OCI-LY7 (cell line): ENCODE data around the gene FBLN5. TPM values are rescaled to one million over a fixed set of nuclear protein-coding genes. Genes with fewer than 3 reads are reported as not detected.

ENCODE experiments used
- BruUV-seq: library from RNA; stranded (reverse); fragments of 400-500 nt; replicated peaks from 2 replicates; lab custom pipeline; 2021; lab: Mats Ljungman, UMichigan
- CTCF ChIA-PET: fragments of 300-600 bp; sonication (Branson Sonifier 250); formaldehyde crosslinking; loops from one replicate; lab custom pipeline; 2022; ENCODE audit warnings: antibody characterized with exemption; ENCODE audit not compliant: unreplicated experiment; lab: Charles Lee
- POLR2A ChIA-PET: fragments of 300-600 bp; sonication (Branson Sonifier 250); formaldehyde crosslinking; loops from one replicate; lab custom pipeline; 2022; ENCODE audit warnings: antibody characterized with exemption; lab: Charles Lee
- DNase-seq: peaks from one replicate; pipeline ENCODE4 v3.0.0-alpha.2; 2015; ENCODE audit warnings: low spot score
- H2AFZ ChIP-seq: fragments of 200-600 bp; sonication (generic), shearing (Covaris generic); 2 replicates; pipeline ENCODE4 v1.6.1; 2014; ENCODE audit warnings: mild to moderate bottlenecking, antibody characterized with exemption, low read length, moderate library complexity
- H3K27ac ChIP-seq: fragments of 200-600 bp; sonication (generic); 2 replicates; pipeline ENCODE4 v1.5.1; 2014; ENCODE audit warnings: mixed run types, low read depth, mild to moderate bottlenecking, moderate library complexity, low read length, inconsistent platforms; ENCODE audit not compliant: poor library complexity, severe bottlenecking
- H3K36me3 ChIP-seq: fragments of 200-600 bp; sonication (generic); 2 replicates; pipeline ENCODE4 v1.6.1; 2014; ENCODE audit warnings: mild to moderate bottlenecking, antibody characterized with exemption, low read length, moderate library complexity, mixed read lengths; ENCODE audit not compliant: insufficient read depth
- H3K4me1 ChIP-seq: fragments of 200-600 bp; sonication (generic); 2 replicates; pipeline ENCODE4 v1.5.1; 2014; ENCODE audit warnings: mild to moderate bottlenecking, low read length; ENCODE audit not compliant: insufficient read depth, poor library complexity, severe bottlenecking
- H3K4me2 ChIP-seq: fragments of 200-600 bp; sonication (generic); 2 replicates; pipeline ENCODE4 v1.6.1; 2014; ENCODE audit warnings: mild to moderate bottlenecking, low read length
- H3K4me3 ChIP-seq: fragments of 200-600 bp; sonication (generic); 2 replicates; pipeline ENCODE4 v1.5.1; 2014; ENCODE audit warnings: mild to moderate bottlenecking, low read depth, low read length; ENCODE audit not compliant: poor library complexity, severe bottlenecking
- H3K79me2 ChIP-seq: fragments of 200-600 bp; sonication (generic); 2 replicates; pipeline ENCODE4 v1.6.1; 2016; ENCODE audit warnings: low read depth, mild to moderate bottlenecking, low read length, moderate library complexity, mixed read lengths; ENCODE audit not compliant: insufficient read depth
- H3K9me2 ChIP-seq: fragments of 200-600 bp; sonication (generic); 2 replicates; pipeline ENCODE4 v1.6.1; 2016; ENCODE audit warnings: mild to moderate bottlenecking, low read length, mixed read lengths; ENCODE audit not compliant: insufficient read depth
- H3K9me3 ChIP-seq: fragments of 200-600 bp; sonication (generic); 2 replicates; pipeline ENCODE4 v1.6.1; 2014; ENCODE audit warnings: mild to moderate bottlenecking, mixed run types, low read length, mixed read lengths
- H4K20me1 ChIP-seq: fragments of 200-600 bp; sonication (generic); 2 replicates; pipeline ENCODE4 v1.6.1; 2014; ENCODE audit warnings: mild to moderate bottlenecking, antibody characterized with exemption, low read length, moderate library complexity, mixed read lengths; ENCODE audit not compliant: insufficient read depth
- CTCF ChIP-seq: fragments of 200-600 bp; sonication (generic); conservative IDR thresholded peaks from 2 replicates; pipeline ENCODE4 v1.5.1; 2014; ENCODE audit warnings: mild to moderate bottlenecking, antibody characterized with exemption, low read length, moderate library complexity, mixed read lengths
- EZH2phosphoT487 ChIP-seq: fragments of 200-600 bp; sonication (generic); IDR thresholded peaks from 2 replicates; pipeline ENCODE4 v1.6.1; 2018; ENCODE audit warnings: low read depth, borderline replicate concordance, mild to moderate bottlenecking, mixed run types, antibody characterized with exemption, low read length, moderate library complexity, mixed read lengths
- intact Hi-C: fragments of 100-400 bp; cut with micrococcal nuclease; formaldehyde crosslinking; loops from one replicate; pipeline ENCODE4 v1.10.0; 2022; ENCODE audit not compliant: unreplicated experiment
- total RNA-seq, 2 experiments: library from RNA; depleted of rRNA in 1 of 2; stranded (reverse); fragments of >200 nt in 1 of 2; shearing (Covaris generic) in 1 of 2; gene quantifications; 2 replicates each; pipeline ENCODE4 v1.2.3, GENCODE V29; 2014 to 2022

Gene FBLN5
- total RNA-seq, 2 experiments from 2014 or later: 0.91 to 2.3 TPM

GRCh38 chr14:91877376-91877915 is 70.0 kb downstream of the FBLN5 start:
- H3K4me2 ChIP-seq: peak overlapping the region; percentile 31
- H3K27ac ChIP-seq: peak overlapping the region; percentile 33
- peak; percentile 58 for DNase-seq
- ChIA-PET CTCF (no interaction called here), POLR2A (interaction anchor here (0.7 kb wide), 1 partner anchor 103 kb away, joined by 3 read pairs; no protein-coding TSS in a partner anchor)
- H3K9me2 ChIP-seq: no peaks in the 10 kb centered on the region
- peak overlapping the region; percentile 74 for H2AFZ ChIP-seq
- TF ChIP-seq CTCF: no peak
- TF ChIP-seq EZH2phosphoT487: no peak
- no peak overlapping the region for H3K4me3 ChIP-seq
- no peaks in the 10 kb centered on the region for H3K9me3 ChIP-seq
- no TSS peak for BruUV-seq
- no peaks in the 10 kb centered on the region for H4K20me1 ChIP-seq
- intact Hi-C loops: no loop called here
- no peaks in the 10 kb centered on the region for H3K36me3 ChIP-seq
- peaks cover 47% of the 10 kb centered on the region for H3K4me1 ChIP-seq
- H3K79me2 ChIP-seq: no peaks in the 10 kb centered on the region

- H3K4me3 ChIP-seq: no peak overlapping the region
- no TSS peak for BruUV-seq
- DNase-seq: no peak
- no peaks in the 10 kb centered on the region for H3K36me3 ChIP-seq
- H2AFZ ChIP-seq: no peak overlapping the region
- peaks cover 57% of the 10 kb centered on the region for H3K4me1 ChIP-seq
- H4K20me1 ChIP-seq: no peaks in the 10 kb centered on the region
- H3K27ac ChIP-seq: no peak overlapping the region
- H3K79me2 ChIP-seq: no peaks in the 10 kb centered on the region
- H3K9me2 ChIP-seq: no peaks in the 10 kb centered on the region
- CTCF ChIA-PET: no interaction called here
- no peaks in the 10 kb centered on the region for H3K9me3 ChIP-seq
- H3K4me2 ChIP-seq: no peak overlapping the region
- intact Hi-C loops: no loop called here
- POLR2A ChIA-PET: no interaction called here
- TF ChIP-seq CTCF (no peak), EZH2phosphoT487 (no peak)
These were observed 71.0 kb downstream of the FBLN5 start for GRCh38 chr14:91876492-91876891.

GRCh38 chr14:91875525-91876286 is 71.8 kb downstream of the FBLN5 start:
- intact Hi-C loops: no loop called here
- DNase-seq: no peak
- H2AFZ ChIP-seq: no peak overlapping the region; the same call in 1 of the 2 replicates
- H3K4me1 ChIP-seq: peaks cover 58% of the 10 kb centered on the region
- no peaks in the 10 kb centered on the region for H4K20me1 ChIP-seq
- H3K4me3 ChIP-seq: no peak overlapping the region
- no peak overlapping the region for H3K27ac ChIP-seq
- no TSS peak for BruUV-seq
- H3K9me2 ChIP-seq: no peaks in the 10 kb centered on the region
- POLR2A ChIA-PET: no interaction called here
- no peaks in the 10 kb centered on the region for H3K79me2 ChIP-seq
- TF ChIP-seq CTCF: no peak
- no peak for TF ChIP-seq EZH2phosphoT487
- H3K36me3 ChIP-seq: no peaks in the 10 kb centered on the region
- H3K9me3 ChIP-seq: no peaks in the 10 kb centered on the region
- CTCF ChIA-PET: no interaction called here
- H3K4me2 ChIP-seq: no peak overlapping the region
